Bronchial epithelial cell (primary cell): ENCODE measurements around the gene FAM221B. TPM values are rescaled to one million over a fixed set of nuclear protein-coding genes. Genes with fewer than 3 reads are reported as not detected.

Experiments used
- DNase-seq: peaks from one replicate; pipeline ENCODE4 v3.0.0-alpha.2; 2010; ENCODE audit warnings: low read depth
- FAIRE-seq: peaks from 2 replicates; lab custom pipeline; 2011; peaks lifted over from hg19 to GRCh38; lab: Jason Lieb, UNC
- H3K27me3 ChIP-seq: 2 replicates; pipeline ENCODE4 v1.5.1; 2011; ENCODE audit warnings: low read length; ENCODE audit not compliant: control insufficient read depth, insufficient read depth
- H3K36me3 ChIP-seq: 2 replicates; pipeline ENCODE4 v1.5.1; 2011; ENCODE audit warnings: low read length; ENCODE audit not compliant: control insufficient read depth, insufficient read depth
- H3K4me3 ChIP-seq: 2 replicates; pipeline ENCODE4 v1.5.1; 2011; ENCODE audit warnings: mild to moderate bottlenecking, low read depth, low read length, control low read depth
- total RNA-seq: library from RNA; depleted of rRNA; stranded (reverse); fragments of >200 nt; gene quantifications from 2 replicates; pipeline ENCODE4 v1.2.1, GENCODE V29; 2014
- TF ChIP-seq, protein P1 (sequence below): IDR thresholded peaks from 2 replicates; pipeline ENCODE4 v1.5.1; 2011; ENCODE audit warnings: mild to moderate bottlenecking, moderate library complexity, low read length, control low read depth, inconsistent platforms; ENCODE audit not compliant: insufficient read depth, severe bottlenecking

FAM221B gene
- total RNA-seq, 1 donor from 2014 or later = not detected

DNA sequence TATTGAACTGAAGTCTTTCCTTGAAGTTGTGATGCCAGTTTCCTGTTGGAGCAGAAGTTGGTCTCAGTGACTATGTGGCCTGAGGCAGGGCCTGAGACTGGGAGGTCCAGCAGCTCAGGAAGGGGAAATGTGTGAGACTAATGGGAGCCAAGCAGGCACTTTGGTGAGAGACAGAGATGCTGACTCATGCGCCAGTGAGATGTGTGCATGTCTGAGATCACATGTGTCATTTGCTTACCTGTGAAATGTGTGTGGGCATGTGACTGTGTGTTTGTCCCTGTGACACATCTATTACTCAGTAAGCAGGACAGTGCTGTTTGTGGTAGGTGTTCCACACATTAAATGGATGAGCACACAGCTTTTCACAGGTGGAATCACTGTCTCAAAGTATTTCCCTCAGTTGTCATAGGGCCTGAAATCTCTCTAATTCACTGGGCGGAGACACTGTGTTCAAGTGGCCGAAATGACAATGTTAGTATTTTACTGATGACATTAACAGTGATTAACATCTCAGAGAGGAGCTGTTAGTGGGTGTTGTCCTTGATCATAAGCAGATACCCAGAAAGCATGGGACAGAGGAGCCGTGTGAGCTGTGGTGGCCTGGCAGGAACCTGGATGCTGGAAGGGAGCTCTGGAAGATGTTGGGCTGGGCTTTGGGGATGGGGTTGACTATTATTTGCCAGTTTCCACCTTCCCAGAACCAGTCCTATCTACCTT is 29.7 kb downstream of the FAM221B start:
- TF ChIP-seq, protein P1, sequence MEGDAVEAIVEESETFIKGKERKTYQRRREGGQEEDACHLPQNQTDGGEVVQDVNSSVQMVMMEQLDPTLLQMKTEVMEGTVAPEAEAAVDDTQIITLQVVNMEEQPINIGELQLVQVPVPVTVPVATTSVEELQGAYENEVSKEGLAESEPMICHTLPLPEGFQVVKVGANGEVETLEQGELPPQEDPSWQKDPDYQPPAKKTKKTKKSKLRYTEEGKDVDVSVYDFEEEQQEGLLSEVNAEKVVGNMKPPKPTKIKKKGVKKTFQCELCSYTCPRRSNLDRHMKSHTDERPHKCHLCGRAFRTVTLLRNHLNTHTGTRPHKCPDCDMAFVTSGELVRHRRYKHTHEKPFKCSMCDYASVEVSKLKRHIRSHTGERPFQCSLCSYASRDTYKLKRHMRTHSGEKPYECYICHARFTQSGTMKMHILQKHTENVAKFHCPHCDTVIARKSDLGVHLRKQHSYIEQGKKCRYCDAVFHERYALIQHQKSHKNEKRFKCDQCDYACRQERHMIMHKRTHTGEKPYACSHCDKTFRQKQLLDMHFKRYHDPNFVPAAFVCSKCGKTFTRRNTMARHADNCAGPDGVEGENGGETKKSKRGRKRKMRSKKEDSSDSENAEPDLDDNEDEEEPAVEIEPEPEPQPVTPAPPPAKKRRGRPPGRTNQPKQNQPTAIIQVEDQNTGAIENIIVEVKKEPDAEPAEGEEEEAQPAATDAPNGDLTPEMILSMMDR = no peak
- Histone ChIP-seq H3K36me3 (no peaks in the 10 kb centered on the region), H3K4me3 (no peak overlapping the region), H3K27me3 (no peaks in the 10 kb centered on the region)
- peak; percentile 100 for DNase-seq
- peak; percentile 98 for FAIRE-seq

DNA sequence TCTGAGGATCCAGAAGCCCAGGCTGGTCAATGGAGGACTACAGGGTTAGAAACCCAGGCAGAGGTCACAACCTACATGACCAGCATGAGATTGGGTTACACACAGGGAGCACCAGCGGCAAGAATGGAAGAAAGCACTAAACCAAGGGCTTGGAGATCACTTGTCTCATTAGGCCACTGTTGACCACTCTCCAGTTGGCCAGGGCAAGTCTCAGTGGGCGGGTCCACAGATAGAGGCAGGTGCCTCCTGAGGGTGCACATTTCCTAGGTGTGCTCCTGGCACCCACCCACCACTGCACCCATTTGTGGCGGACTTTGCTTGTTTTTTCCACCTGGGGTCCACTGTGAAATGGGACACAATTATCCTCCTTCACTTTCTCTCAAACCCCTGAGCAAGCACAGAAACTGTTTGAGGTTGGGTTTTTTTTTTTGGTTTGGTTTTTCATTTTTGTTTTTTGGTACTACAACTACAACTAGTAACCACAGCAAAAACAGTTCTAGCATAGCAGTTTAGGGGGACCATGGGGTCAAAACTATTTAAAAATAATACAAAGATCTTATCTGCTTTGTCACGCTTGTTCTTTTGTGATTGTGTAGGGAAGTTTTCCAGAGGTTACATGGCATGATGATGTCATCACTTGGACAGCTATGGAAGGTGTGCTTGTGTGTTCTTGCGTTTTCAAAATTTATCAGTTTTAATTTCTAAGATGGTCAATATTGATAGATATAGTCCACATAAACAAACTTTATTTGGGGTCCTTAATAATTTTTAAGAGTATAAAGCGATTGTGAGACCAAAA is 31.0 kb downstream of the FAM221B start:
- no peaks in the 10 kb centered on the region for H3K27me3 ChIP-seq
- FAIRE-seq (no peak), DNase-seq (peak; percentile 24)
- TF ChIP-seq, protein P1 = no peak
- H3K36me3 ChIP-seq = no peaks in the 10 kb centered on the region
- H3K4me3 ChIP-seq = no peak overlapping the region

DNA sequence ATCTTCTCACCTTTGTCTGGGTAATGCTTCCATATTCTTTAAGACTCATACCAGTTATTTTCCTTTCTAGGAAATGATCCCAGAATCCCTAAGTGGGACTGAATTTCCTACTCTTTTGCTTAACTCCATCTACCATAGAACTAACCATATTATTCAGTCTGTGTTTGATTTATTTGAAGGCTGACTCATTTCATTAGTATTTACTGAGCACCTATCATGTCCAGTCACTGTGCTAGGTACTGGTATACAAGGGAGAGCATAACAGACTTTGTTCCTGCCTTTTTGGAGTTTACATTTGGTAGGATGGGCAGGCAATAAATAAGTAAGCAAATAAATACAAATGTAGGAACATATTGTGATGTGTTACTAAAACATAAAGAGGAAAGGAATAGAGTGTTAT is 32.8 kb downstream of the FAM221B start:
- Histone ChIP-seq H3K4me3 (no peak overlapping the region), H3K27me3 (no peaks in the 10 kb centered on the region), H3K36me3 (no peaks in the 10 kb centered on the region)
- FAIRE-seq = no peak
- peak; percentile 74 for DNase-seq
- TF ChIP-seq, protein P1 = no peak

DNA sequence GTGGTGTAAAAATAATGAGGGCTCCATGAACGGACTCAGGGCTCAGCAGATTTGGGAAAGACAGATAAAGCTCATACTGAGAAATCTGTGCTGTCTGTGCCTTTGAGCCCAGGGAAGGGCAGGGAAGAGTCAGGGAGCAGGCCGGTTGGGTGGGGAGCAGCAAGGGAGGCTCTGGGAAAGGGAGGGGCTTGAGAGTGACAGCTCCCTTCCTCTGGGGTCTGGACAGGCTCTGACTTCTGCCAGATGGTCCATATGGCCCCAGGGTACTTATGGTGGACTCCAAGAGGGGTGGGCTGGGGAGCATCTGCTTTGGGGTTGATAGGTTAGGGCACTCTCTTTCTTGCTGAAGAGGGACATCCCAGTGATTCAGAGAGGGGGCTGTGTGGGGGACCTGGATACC is 35.1 kb downstream of the FAM221B start:
- H3K27me3 ChIP-seq = no peaks in the 10 kb centered on the region
- FAIRE-seq = no peak
- TF ChIP-seq, protein P1 = no peak
- no peaks in the 10 kb centered on the region for H3K36me3 ChIP-seq
- DNase-seq = no peak
- no peak overlapping the region for H3K4me3 ChIP-seq

DNA sequence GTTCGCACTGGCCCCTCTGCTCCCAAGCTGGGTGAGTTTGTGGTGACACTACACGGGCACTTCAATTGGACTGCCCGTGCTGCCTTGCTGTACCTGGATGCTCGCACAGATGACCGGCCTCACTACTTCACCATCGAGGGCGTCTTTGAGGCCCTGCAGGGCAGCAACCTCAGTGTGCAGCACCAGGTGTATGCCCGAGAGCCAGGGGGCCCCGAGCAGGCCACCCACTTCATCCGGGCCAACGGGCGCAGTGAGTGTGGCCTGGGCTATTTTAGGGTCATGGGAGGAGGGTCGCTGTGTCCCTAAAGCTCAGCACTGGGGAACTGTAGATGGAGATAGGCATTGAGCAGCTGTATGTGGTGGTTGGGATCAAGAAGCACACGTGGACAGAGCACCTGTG is 35.7 kb downstream of the FAM221B start:
- no peaks in the 10 kb centered on the region for H3K27me3 ChIP-seq
- no peak for FAIRE-seq
- no peak overlapping the region for H3K4me3 ChIP-seq
- no peak for DNase-seq
- TF ChIP-seq, protein P1 = no peak
- H3K36me3 ChIP-seq = no peaks in the 10 kb centered on the region
